ENCODE results near the gene PDE8B. TPM values are rescaled to one million over a fixed set of nuclear protein-coding genes. Genes with fewer than 3 reads are reported as not detected.

Gene PDE8B
- total RNA-seq, 4 donors from 2014 or later = 1.1 to 3.9 (median 1.5) TPM

DNA sequence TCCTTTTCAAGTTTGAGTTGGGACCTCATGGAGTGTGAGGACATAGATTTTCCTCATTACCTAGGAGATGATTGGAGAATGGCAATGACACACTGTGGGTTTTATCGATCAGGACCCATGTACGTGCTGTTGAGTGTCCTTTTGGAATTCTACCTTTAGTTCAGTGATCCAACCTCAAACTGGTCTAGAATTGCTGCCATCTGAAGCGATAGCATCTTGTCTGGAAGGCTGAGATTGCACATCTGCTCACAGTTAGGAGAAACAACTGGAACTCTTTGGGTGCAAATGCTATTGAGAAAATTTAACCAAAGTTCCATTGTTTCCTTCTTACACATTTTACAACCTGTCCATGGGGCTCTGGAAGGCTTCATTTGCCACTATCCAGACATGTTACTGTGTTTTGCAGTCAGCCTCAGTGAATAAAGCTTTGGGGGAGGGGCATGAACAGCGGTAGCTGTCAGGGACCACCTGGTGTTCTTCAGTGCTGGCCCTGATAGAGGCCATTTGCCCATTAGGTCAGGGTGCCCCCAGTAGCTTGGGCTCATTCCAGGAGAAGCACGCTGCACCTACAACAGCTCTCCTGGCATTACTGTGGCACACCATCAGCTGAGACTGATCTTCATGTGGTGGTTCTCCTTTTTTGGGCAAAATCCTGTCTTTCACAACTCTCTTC is 123.1 kb downstream of the PDE8B start:
- TF ChIP-seq, protein P1, sequence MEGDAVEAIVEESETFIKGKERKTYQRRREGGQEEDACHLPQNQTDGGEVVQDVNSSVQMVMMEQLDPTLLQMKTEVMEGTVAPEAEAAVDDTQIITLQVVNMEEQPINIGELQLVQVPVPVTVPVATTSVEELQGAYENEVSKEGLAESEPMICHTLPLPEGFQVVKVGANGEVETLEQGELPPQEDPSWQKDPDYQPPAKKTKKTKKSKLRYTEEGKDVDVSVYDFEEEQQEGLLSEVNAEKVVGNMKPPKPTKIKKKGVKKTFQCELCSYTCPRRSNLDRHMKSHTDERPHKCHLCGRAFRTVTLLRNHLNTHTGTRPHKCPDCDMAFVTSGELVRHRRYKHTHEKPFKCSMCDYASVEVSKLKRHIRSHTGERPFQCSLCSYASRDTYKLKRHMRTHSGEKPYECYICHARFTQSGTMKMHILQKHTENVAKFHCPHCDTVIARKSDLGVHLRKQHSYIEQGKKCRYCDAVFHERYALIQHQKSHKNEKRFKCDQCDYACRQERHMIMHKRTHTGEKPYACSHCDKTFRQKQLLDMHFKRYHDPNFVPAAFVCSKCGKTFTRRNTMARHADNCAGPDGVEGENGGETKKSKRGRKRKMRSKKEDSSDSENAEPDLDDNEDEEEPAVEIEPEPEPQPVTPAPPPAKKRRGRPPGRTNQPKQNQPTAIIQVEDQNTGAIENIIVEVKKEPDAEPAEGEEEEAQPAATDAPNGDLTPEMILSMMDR (IDR thresholded peaks at IDR 0.05) = no peak
- TF ChIP-seq EP300 (IDR thresholded peaks at IDR 0.05) (no peak), POLR2A (IDR thresholded peaks at IDR 0.05) (no peak), POLR2AphosphoS5 (IDR thresholded peaks at IDR 0.05) (no peak)
- Histone ChIP-seq H3K27me3 (no peaks in the 10 kb centered on the region), H3K27ac (no peak overlapping the region), H3K4me3 (no peak overlapping the region), H3K9me3 (no peaks in the 10 kb centered on the region), H3K36me3 (no peaks in the 10 kb centered on the region), H3K4me1 (peaks cover 11% of the 10 kb centered on the region)
- 63% methylated on average over 5 of the region's 5 CpGs for WGBS
- no peak for DNase-seq (ENCODE audit: low spot score in 2 of 2)

DNA sequence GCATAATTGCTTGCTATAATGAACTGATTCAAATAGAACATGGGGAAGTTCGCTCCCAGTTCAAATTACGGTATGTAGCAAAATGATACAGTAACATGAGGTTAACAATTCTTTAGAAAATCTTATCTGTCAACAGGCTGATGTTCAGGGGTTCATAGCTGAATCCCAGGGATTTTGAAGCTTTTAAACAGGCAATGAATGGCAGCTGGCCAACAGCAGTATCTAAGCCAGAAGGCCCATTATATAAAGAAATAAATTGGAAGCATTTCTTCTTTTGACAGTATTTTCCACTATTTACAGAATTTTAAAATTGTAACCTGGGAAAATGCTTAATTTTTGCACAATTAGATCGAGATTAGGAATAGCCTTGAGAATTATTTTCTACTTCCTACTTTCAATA is 126.8 kb downstream of the PDE8B start:
- no peaks in the 10 kb centered on the region for H3K9me3 ChIP-seq
- no peak for DNase-seq (ENCODE audit: low spot score in 2 of 2)
- H3K27me3 ChIP-seq = no peaks in the 10 kb centered on the region
- H3K4me1 ChIP-seq = no peaks in the 10 kb centered on the region
- TF ChIP-seq EP300 (IDR thresholded peaks at IDR 0.05) (no peak), POLR2AphosphoS5 (IDR thresholded peaks at IDR 0.05) (no peak)
- TF ChIP-seq, protein P1 (IDR thresholded peaks at IDR 0.05) = no peak
- WGBS = 84% methylated on average over 3 of the region's 3 CpGs
- no peaks in the 10 kb centered on the region for H3K36me3 ChIP-seq
- no peak overlapping the region for H3K27ac ChIP-seq
- no peak overlapping the region for H3K4me3 ChIP-seq

DNA sequence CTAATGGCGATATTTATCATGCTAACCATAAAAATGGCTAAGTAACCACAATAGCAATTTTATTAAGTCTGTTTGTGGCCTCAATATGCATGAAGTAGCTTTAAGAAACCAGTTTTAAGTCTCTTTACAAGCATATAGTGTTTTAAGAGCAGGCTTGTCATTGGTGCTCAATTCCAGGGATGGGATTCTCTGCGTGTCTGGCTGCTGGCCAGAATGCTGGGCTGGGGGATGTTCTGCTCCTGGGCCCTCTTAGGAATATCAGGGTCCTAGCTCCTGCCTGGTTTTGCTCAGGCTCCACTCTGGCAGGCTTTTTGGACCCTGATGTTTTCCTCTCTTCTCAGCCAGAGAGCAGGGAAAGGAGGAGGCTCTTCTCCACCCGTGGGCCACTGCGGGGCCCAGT is 127.2 kb downstream of the PDE8B start:
- Histone ChIP-seq H3K27me3 (no peaks in the 10 kb centered on the region), H3K9me3 (no peaks in the 10 kb centered on the region), H3K4me3 (no peak overlapping the region), H3K36me3 (no peaks in the 10 kb centered on the region), H3K4me1 (no peaks in the 10 kb centered on the region), H3K27ac (no peak overlapping the region)
- no peak for DNase-seq (ENCODE audit: low spot score in 2 of 2)
- no peak for TF ChIP-seq POLR2AphosphoS5 (IDR thresholded peaks at IDR 0.05)
- TF ChIP-seq, protein P1 (IDR thresholded peaks at IDR 0.05) = no peak
- TF ChIP-seq POLR2A (IDR thresholded peaks at IDR 0.05) = no peak
- TF ChIP-seq EP300 (IDR thresholded peaks at IDR 0.05) = no peak
- 48% methylated on average over 4 of the region's 4 CpGs for WGBS

DNA sequence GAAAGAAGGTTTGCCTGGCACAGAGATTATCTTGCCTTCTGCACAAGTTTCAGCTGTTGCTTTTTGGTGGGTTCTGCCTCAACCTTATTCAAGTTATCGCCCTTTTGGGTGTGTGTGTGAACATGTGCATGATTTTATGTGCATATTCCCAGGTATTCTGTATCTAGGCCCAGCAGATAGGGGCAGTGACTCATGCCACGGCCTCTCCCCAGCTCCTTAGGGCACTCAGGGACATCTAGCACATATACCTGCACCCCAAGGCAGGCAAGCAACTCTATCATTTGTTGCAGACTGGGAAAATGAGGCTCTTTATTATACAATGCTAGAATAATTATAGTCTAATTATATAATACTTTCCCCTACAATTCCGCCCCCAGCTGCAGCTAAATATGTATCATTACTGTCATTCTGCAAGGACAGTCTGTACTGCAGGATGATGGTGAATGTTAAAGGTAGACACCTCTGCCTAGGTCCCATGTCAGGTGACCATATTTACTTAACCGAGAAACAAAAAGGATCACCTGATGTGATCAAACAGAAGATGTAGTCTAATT is 128.9 kb downstream of the PDE8B start:
- H3K9me3 ChIP-seq = no peaks in the 10 kb centered on the region
- no peak for DNase-seq (ENCODE audit: low spot score in 2 of 2)
- no peak for TF ChIP-seq EP300 (IDR thresholded peaks at IDR 0.05)
- TF ChIP-seq, protein P1 (IDR thresholded peaks at IDR 0.05) = no peak
- no peak for TF ChIP-seq POLR2A (IDR thresholded peaks at IDR 0.05)
- TF ChIP-seq POLR2AphosphoS5 (IDR thresholded peaks at IDR 0.05) = no peak
- H3K27ac ChIP-seq = no peak overlapping the region
- H3K36me3 ChIP-seq = no peaks in the 10 kb centered on the region
- no peaks in the 10 kb centered on the region for H3K4me1 ChIP-seq
- H3K4me3 ChIP-seq = no peak overlapping the region
- H3K27me3 ChIP-seq = no peaks in the 10 kb centered on the region
- WGBS = 91% methylated on average over 4 of the region's 4 CpGs

DNA sequence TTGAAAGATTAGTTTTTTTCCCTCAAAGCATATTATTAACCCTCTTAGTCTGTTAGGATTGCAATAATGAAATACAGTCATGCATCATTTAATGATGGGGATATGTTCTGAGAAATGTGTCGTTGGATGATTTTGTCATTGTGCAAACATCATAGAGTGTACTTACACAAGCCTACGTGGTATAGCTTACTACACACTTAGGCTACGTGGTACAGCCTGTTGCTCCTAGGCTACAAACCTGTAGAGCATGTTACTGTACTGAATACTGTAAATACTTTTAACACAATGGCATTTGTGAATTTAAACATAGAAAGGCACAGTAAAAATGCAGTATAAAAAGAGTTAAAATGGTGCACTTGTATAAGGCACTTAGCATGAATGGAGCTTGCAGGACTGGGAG is 132.7 kb downstream of the PDE8B start:
- Histone ChIP-seq H3K4me1 (no peaks in the 10 kb centered on the region), H3K27me3 (no peaks in the 10 kb centered on the region), H3K36me3 (no peaks in the 10 kb centered on the region), H3K27ac (no peak overlapping the region), H3K9me3 (no peaks in the 10 kb centered on the region), H3K4me3 (no peak overlapping the region)
- no peak for DNase-seq (ENCODE audit: low spot score in 2 of 2)
- 91% methylated on average over 3 of the region's 3 CpGs for WGBS
- TF ChIP-seq POLR2A (IDR thresholded peaks at IDR 0.05) = no peak
- TF ChIP-seq EP300 (IDR thresholded peaks at IDR 0.05) = no peak
- TF ChIP-seq, protein P1 (IDR thresholded peaks at IDR 0.05) = no peak
- no peak for TF ChIP-seq POLR2AphosphoS5 (IDR thresholded peaks at IDR 0.05)

Measured in suprapubic skin (tissue), 4 donors.